DOHH2 (cell line): ENCODE data around the gene KRT10.

Source experiments
- EZH2phosphoT487 ChIP-seq: fragments of 200-600 bp; sonication (generic); IDR thresholded peaks from 2 replicates; pipeline ENCODE4 v1.6.1; 2017; ENCODE audit warnings: borderline replicate concordance, mild to moderate bottlenecking, antibody characterized with exemption, low read length, moderate library complexity, mixed read lengths
- TF ChIP-seq, protein P1 (sequence below): fragments of 200-600 bp; sonication (generic); IDR thresholded peaks from one replicate; pipeline ENCODE4 v1.5.1; 2014; ENCODE audit warnings: antibody characterized with exemption, mild to moderate bottlenecking, low read depth, low read length; ENCODE audit not compliant: poor library complexity, severe bottlenecking

GRCh38 chr17:40775945-40776344 is 46.5 kb downstream of the KRT10 start:
- TF ChIP-seq, protein P1, sequence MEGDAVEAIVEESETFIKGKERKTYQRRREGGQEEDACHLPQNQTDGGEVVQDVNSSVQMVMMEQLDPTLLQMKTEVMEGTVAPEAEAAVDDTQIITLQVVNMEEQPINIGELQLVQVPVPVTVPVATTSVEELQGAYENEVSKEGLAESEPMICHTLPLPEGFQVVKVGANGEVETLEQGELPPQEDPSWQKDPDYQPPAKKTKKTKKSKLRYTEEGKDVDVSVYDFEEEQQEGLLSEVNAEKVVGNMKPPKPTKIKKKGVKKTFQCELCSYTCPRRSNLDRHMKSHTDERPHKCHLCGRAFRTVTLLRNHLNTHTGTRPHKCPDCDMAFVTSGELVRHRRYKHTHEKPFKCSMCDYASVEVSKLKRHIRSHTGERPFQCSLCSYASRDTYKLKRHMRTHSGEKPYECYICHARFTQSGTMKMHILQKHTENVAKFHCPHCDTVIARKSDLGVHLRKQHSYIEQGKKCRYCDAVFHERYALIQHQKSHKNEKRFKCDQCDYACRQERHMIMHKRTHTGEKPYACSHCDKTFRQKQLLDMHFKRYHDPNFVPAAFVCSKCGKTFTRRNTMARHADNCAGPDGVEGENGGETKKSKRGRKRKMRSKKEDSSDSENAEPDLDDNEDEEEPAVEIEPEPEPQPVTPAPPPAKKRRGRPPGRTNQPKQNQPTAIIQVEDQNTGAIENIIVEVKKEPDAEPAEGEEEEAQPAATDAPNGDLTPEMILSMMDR = no peak
- TF ChIP-seq EZH2phosphoT487 = no peak
